Measurements from ENCODE around the gene TEX22. TPM values are rescaled to one million over a fixed set of nuclear protein-coding genes. Genes with fewer than 3 reads are reported as not detected.

The TEX22 gene
- total RNA-seq, 1 donor: 0.27 TPM

DNA sequence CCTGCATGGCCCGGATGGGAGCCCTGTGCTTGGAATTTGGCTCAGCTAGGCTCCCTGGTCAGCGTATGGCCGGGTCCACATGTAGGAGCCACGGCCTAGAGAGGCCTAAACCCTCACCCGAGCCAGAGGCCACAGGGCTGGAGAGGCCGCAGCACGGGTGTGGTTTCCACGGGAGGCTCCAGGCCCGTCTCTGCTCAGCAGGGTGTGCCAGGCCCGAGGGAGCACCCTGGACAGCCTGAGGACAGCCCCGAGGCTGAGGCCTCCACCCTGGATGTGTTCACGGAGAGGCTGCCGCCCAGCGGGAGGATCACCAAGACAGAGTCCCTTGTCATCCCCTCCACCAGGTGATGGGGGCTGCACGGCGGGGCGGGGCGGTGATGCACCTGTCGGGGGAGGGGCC, 17.6 kb upstream of the TEX22 start:
- DNase-seq (ENCODE audit: low read depth): no peak
- TF ChIP-seq, protein P1, sequence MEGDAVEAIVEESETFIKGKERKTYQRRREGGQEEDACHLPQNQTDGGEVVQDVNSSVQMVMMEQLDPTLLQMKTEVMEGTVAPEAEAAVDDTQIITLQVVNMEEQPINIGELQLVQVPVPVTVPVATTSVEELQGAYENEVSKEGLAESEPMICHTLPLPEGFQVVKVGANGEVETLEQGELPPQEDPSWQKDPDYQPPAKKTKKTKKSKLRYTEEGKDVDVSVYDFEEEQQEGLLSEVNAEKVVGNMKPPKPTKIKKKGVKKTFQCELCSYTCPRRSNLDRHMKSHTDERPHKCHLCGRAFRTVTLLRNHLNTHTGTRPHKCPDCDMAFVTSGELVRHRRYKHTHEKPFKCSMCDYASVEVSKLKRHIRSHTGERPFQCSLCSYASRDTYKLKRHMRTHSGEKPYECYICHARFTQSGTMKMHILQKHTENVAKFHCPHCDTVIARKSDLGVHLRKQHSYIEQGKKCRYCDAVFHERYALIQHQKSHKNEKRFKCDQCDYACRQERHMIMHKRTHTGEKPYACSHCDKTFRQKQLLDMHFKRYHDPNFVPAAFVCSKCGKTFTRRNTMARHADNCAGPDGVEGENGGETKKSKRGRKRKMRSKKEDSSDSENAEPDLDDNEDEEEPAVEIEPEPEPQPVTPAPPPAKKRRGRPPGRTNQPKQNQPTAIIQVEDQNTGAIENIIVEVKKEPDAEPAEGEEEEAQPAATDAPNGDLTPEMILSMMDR (IDR thresholded peaks at IDR 0.05; ENCODE audit: insufficient read depth, low read length): no peak
- H3K4me3 ChIP-seq (ENCODE audit: low read depth, low read length): no peak overlapping the region

DNA sequence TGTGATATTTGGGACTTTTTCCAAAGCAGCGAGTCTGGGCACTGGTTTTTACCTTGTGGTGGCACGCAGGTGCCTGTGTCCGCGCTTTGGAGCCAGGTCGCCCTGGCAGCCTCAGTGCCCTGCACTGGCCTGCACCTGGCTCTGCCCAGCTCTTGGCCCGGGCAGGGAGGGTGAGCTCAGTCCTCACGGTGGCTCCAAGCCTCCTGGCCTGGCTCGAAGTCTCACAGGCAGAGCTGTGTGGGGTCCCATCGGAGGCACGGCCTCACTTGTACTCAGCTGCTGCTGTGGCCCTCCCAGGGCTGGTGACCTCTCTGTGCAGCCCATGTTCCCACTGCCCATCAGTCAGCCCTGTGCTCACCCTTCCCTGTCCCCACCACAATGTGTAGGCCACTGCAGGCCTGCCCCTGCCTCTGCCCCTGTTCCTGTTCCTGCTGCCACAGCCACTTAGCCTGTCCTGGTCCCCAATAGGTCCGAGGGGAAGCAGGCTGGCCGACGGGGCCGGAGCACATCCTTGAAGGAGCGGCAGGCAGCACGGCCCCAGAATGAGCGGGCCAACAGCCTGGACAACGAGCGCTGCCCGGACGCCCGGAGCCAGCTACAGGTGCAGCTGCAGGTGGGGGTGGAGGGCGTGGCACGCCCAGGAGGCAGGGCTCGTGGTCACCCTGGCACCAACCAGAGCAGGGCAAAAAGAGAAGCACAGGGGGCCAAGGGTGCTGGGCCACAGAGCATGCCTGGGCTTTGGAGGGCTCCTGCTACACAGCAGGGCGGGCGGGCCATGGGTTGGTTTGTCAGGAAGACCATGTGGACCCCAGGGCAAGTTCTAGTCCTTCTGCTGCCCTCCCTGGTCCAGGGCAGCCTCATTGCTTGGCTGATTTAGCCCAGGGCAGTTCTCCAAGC, 16.6 kb upstream of the TEX22 start:
- TF ChIP-seq, protein P1 (IDR thresholded peaks at IDR 0.05; ENCODE audit: insufficient read depth, low read length): no peak
- DNase-seq (ENCODE audit: low read depth): no peak
- no peak overlapping the region for H3K4me3 ChIP-seq (ENCODE audit: low read depth, low read length)

- no peak for DNase-seq (ENCODE audit: low read depth)
- TF ChIP-seq, protein P1 (IDR thresholded peaks at IDR 0.05; ENCODE audit: insufficient read depth, low read length): no peak
- H3K4me3 ChIP-seq (ENCODE audit: low read depth, low read length): no peak overlapping the region
These were observed 15.8 kb upstream of the TEX22 start for GRCh38 chr14:105382343-105383082.

GRCh38 chr14:105383083-105383730, 15.1 kb upstream of the TEX22 start:
- TF ChIP-seq, protein P1 (IDR thresholded peaks at IDR 0.05; ENCODE audit: insufficient read depth, low read length): no peak
- H3K4me3 ChIP-seq (ENCODE audit: low read depth, low read length): no peak overlapping the region
- no peak for DNase-seq (ENCODE audit: low read depth)

GRCh38 chr14:105384041-105384557, 14.2 kb upstream of the TEX22 start:
- no peak for DNase-seq (ENCODE audit: low read depth)
- no peak overlapping the region for H3K4me3 ChIP-seq (ENCODE audit: low read depth, low read length)
- TF ChIP-seq, protein P1 (IDR thresholded peaks at IDR 0.05; ENCODE audit: insufficient read depth, low read length): no peak

GRCh38 chr14:105384605-105385321, 13.6 kb upstream of the TEX22 start:
- no peak overlapping the region for H3K4me3 ChIP-seq (ENCODE audit: low read depth, low read length)
- TF ChIP-seq, protein P1 (IDR thresholded peaks at IDR 0.05; ENCODE audit: insufficient read depth, low read length): no peak
- DNase-seq (ENCODE audit: low read depth): no peak

All from fibroblast of the aortic adventitia (primary cell).